A673 (cell line): ENCODE data around the gene CSNK2A1.
"Not testable (repeated sequence)": the region's sequence is repeated elsewhere in the genome, so short reads cannot be mapped to it uniquely, and the experiment has no call there.

Experiments
- EZH2 ChIP-seq: fragments of 200-600 bp; sonication (generic); IDR thresholded peaks from 2 replicates; pipeline ENCODE4 v1.6.1; 2017; ENCODE audit warnings: borderline replicate concordance, low read depth, mild to moderate bottlenecking, mixed read lengths, antibody characterized with exemption, low read length; ENCODE audit not compliant: poor library complexity, severe bottlenecking
- TF ChIP-seq, protein P1 (sequence below): fragments of 300-800, 200-600 bp; sonication (generic); conservative IDR thresholded peaks from 2 replicates; pipeline ENCODE4 v1.5.1; 2017; ENCODE audit warnings: low read depth, mild to moderate bottlenecking, antibody characterized with exemption, low read length, moderate library complexity, mixed read lengths

DNA sequence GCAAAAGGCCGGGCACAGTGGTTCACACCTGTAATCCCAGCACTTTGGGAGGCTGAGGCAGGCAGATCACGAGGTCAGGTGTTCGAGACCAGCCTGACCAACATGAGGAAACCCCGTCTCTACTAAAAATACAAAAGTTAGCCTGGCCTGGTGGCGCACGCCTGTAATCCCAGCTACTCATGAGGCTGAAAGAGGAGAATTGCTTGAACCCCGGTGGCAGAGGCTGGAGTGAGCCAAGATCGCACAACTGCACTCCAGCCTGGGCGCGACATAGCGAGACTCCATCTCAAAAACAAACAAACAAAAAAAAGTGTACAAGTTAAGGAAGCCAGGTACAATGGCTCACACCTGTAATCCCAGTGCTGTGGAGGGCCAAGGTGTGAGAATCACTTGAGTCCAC is 91.6 kb downstream of the CSNK2A1 start:
- TF ChIP-seq EZH2, result not testable (repeated sequence)
- TF ChIP-seq, protein P1, sequence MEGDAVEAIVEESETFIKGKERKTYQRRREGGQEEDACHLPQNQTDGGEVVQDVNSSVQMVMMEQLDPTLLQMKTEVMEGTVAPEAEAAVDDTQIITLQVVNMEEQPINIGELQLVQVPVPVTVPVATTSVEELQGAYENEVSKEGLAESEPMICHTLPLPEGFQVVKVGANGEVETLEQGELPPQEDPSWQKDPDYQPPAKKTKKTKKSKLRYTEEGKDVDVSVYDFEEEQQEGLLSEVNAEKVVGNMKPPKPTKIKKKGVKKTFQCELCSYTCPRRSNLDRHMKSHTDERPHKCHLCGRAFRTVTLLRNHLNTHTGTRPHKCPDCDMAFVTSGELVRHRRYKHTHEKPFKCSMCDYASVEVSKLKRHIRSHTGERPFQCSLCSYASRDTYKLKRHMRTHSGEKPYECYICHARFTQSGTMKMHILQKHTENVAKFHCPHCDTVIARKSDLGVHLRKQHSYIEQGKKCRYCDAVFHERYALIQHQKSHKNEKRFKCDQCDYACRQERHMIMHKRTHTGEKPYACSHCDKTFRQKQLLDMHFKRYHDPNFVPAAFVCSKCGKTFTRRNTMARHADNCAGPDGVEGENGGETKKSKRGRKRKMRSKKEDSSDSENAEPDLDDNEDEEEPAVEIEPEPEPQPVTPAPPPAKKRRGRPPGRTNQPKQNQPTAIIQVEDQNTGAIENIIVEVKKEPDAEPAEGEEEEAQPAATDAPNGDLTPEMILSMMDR, result not testable (repeated sequence)
